Right forelimb (tissue), 1 donor: ENCODE data around the gene AP3B2.

ENCODE experiments used
- DNase-seq: peaks from one replicate; pipeline ENCODE4 v3.0.0-alpha.2; 2018

Gene AP3B2

GRCh38 chr15:82697735-82698407, 11.8 kb downstream of the AP3B2 start:
- DNase-seq = no peak

- DNase-seq = no peak
These were observed 17.5 kb downstream of the AP3B2 start for GRCh38 chr15:82692171-82692570.

GRCh38 chr15:82689147-82689546, 20.5 kb downstream of the AP3B2 start:
- DNase-seq = no peak

- no peak for DNase-seq
These were observed 21.0 kb downstream of the AP3B2 start for GRCh38 chr15:82688691-82689090.

- DNase-seq = no peak
These were observed 28.3 kb downstream of the AP3B2 start for GRCh38 chr15:82681371-82681770.

- DNase-seq = no peak
These were observed 29.2 kb downstream of the AP3B2 start for GRCh38 chr15:82680200-82681102.

GRCh38 chr15:82679626-82680199, 30.0 kb downstream of the AP3B2 start:
- DNase-seq = no peak

- DNase-seq = no peak
These were observed 31.9 kb downstream of the AP3B2 start for GRCh38 chr15:82677720-82678323.

- DNase-seq = no peak
These were observed 34.8 kb downstream of the AP3B2 start for GRCh38 chr15:82674873-82675272.

- no peak for DNase-seq
These were observed 39.0 kb downstream of the AP3B2 start for GRCh38 chr15:82670699-82671098.

- DNase-seq = no peak
These were observed 43.1 kb downstream of the AP3B2 start for GRCh38 chr15:82666606-82667005.

- no peak for DNase-seq
These were observed 45.7 kb downstream of the AP3B2 start for GRCh38 chr15:82664021-82664420.

- DNase-seq = peak; percentile 66
These were observed 46.5 kb downstream of the AP3B2 start for GRCh38 chr15:82663186-82663600.

- no peak for DNase-seq
These were observed 47.0 kb downstream of the AP3B2 start for GRCh38 chr15:82662641-82663040.

- no peak for DNase-seq
These were observed 49.3 kb downstream of the AP3B2 start for GRCh38 chr15:82660378-82660777.

GRCh38 chr15:82656641-82657266, 52.9 kb downstream of the AP3B2 start:
- DNase-seq = no peak

GRCh38 chr15:82655606-82656005, 54.1 kb downstream of the AP3B2 start:
- DNase-seq = no peak

GRCh38 chr15:82653483-82654168, 56.0 kb downstream of the AP3B2 start:
- DNase-seq = no peak

GRCh38 chr15:82651708-82652107, 58.0 kb downstream of the AP3B2 start:
- no peak for DNase-seq

GRCh38 chr15:82650046-82650670, 59.5 kb downstream of the AP3B2 start:
- no peak for DNase-seq

GRCh38 chr15:82649226-82649999, 60.3 kb downstream of the AP3B2 start:
- DNase-seq = no peak
